ENCODE measurements around the gene PMS1. TPM values are rescaled to one million over a fixed set of nuclear protein-coding genes. Genes with fewer than 3 reads are reported as not detected.

Gene PMS1
- total and polyA plus RNA-seq, 12 donors = 4.1 to 17.3 (median 11.5) TPM

- intact Hi-C loops (cut with DNase I) = loop anchor here in 4 of 10 donors (10.0 kb wide), 2 partner anchors 273 to 283 kb away; partner anchors contain the start of gene MSTN (in 2 of the 4)
- Histone ChIP-seq H3K27me3 (no peaks in the 10 kb centered on the region), H3K9me3 (no peaks in the 10 kb centered on the region), H3K27ac (peak overlapping the region in 1 of 10 donors; percentile 33), H3K4me3 (peak overlapping the region in 1 of 10 donors; percentile 11), H3K4me1 (no peaks in the 10 kb centered on the region), H3K36me3 (peaks cover 0 to 72% (median 12%) of the 10 kb centered on the region in 9 donors)
- 96% methylated on average over 12 of the region's 12 CpGs for WGBS, 2 donors
- no peak for ATAC-seq
- no peak for TF ChIP-seq CTCF (IDR thresholded peaks at IDR 0.05)
- no peak for DNase-seq
Observed at GRCh38 chr2:189791338-189792042, 7.2 kb downstream of the PMS1 start.

GRCh38 chr2:189794310-189794709 is 10.1 kb downstream of the PMS1 start:
- intact Hi-C loops (cut with DNase I) = loop anchor here in 4 of 10 donors (10.0 kb wide), 2 partner anchors 270 to 280 kb away; partner anchors contain the start of gene MSTN (in 2 of the 4)
- Histone ChIP-seq H3K9me3 (no peaks in the 10 kb centered on the region), H3K36me3 (peaks cover 0 to 81% (median 14%) of the 10 kb centered on the region in 9 donors), H3K27ac (no peak overlapping the region), H3K4me1 (peaks cover 0 to 15% (median 0%) of the 10 kb centered on the region in 9 donors), H3K27me3 (no peaks in the 10 kb centered on the region), H3K4me3 (no peak overlapping the region)
- TF ChIP-seq CTCF (IDR thresholded peaks at IDR 0.05) = no peak
- no peak for DNase-seq
- ATAC-seq = no peak
- 97 to 98% methylated on average over 1 of the region's 1 CpG for WGBS, 2 donors

GRCh38 chr2:189797902-189798301 is 13.7 kb downstream of the PMS1 start:
- ATAC-seq (no peak), DNase-seq (no peak)
- Histone ChIP-seq H3K4me3 (no peak overlapping the region), H3K36me3 (peaks cover 0 to 75% (median 14%) of the 10 kb centered on the region in 9 donors), H3K27me3 (no peaks in the 10 kb centered on the region), H3K27ac (no peak overlapping the region), H3K4me1 (peaks cover 0 to 15% (median 0%) of the 10 kb centered on the region in 9 donors), H3K9me3 (no peaks in the 10 kb centered on the region)
- TF ChIP-seq CTCF (IDR thresholded peaks at IDR 0.05) = no peak
- intact Hi-C loops (cut with DNase I) = loop anchor here in 7 of 10 donors (1.0 to 10.0 kb wide), 5 partner anchors 31 to 277 kb away; partner anchors contain the start of gene MSTN (in 2 of the 7)
- 91 to 92% methylated on average over 6 of the region's 6 CpGs for WGBS, 2 donors

- Histone ChIP-seq H3K36me3 (peaks cover 0 to 75% (median 12%) of the 10 kb centered on the region in 9 donors), H3K9me3 (no peaks in the 10 kb centered on the region), H3K27ac (no peak overlapping the region), H3K27me3 (no peaks in the 10 kb centered on the region), H3K4me1 (peaks cover 0 to 19% (median 0%) of the 10 kb centered on the region in 9 donors), H3K4me3 (no peak overlapping the region)
- WGBS, 2 donors = 78 to 82% methylated on average over 4 of the region's 4 CpGs
- peak in 6 of 9 donors; percentile 36 to 55 (median 50) for TF ChIP-seq CTCF (IDR thresholded peaks at IDR 0.05)
- DNase-seq (no peak), ATAC-seq (peak in 5 of 8 donors; percentile 27 to 71 (median 55))
- intact Hi-C loops (cut with DNase I) = loop anchor here in 7 of 10 donors (1.0 to 10.0 kb wide), 5 partner anchors 31 to 276 kb away; partner anchors contain the start of gene MSTN (in 2 of the 7)
Observed at GRCh38 chr2:189798312-189799029, 14.2 kb downstream of the PMS1 start.

Data from heart right ventricle (tissue), 16 donors.